ENCODE measurements around the gene FYN.
"Not testable (repeated sequence)": the region's sequence is repeated elsewhere in the genome, so short reads cannot be mapped to it uniquely, and the experiment has no call there.

The FYN gene

GRCh38 chr6:111835398-111835797 lies 37.9 kb downstream of the FYN start:
- not testable (repeated sequence) for H3K9me3 Mint-ChIP-seq, H3K27me3 Mint-ChIP-seq
- Mint-ChIP-seq H3K4me3 (peak overlapping the region; percentile 70), H3K27ac (peak overlapping the region; percentile 94), H3K4me1 (peaks cover 62% of the 10 kb centered on the region), H3K36me3 (peaks cover 30% of the 10 kb centered on the region)

GRCh38 chr6:111834356-111834755 lies 38.9 kb downstream of the FYN start:
- H3K4me1 Mint-ChIP-seq = peaks cover 72% of the 10 kb centered on the region
- peak overlapping the region; percentile 35 for H3K4me3 Mint-ChIP-seq
- H3K27ac Mint-ChIP-seq = peak overlapping the region; percentile 86
- no peaks in the 10 kb centered on the region for H3K27me3 Mint-ChIP-seq
- H3K36me3 Mint-ChIP-seq = peaks cover 33% of the 10 kb centered on the region
- no peaks in the 10 kb centered on the region for H3K9me3 Mint-ChIP-seq

- Mint-ChIP-seq H3K27ac (peak overlapping the region; percentile 98), H3K27me3 (no peaks in the 10 kb centered on the region), H3K4me1 (peaks cover 84% of the 10 kb centered on the region), H3K36me3 (peaks cover 39% of the 10 kb centered on the region), H3K4me3 (peak overlapping the region; percentile 64), H3K9me3 (no peaks in the 10 kb centered on the region)
These were observed 40.3 kb downstream of the FYN start for GRCh38 chr6:111832833-111833418.

GRCh38 chr6:111831408-111831807 lies 41.8 kb downstream of the FYN start:
- peak overlapping the region; percentile 85 for H3K27ac Mint-ChIP-seq

GRCh38 chr6:111829998-111830397 lies 43.3 kb downstream of the FYN start:
- H3K27ac Mint-ChIP-seq = peak overlapping the region; percentile 92
- H3K4me1 Mint-ChIP-seq = peaks cover 97% of the 10 kb centered on the region
- H3K4me3 Mint-ChIP-seq = no peak overlapping the region
- no peaks in the 10 kb centered on the region for H3K9me3 Mint-ChIP-seq
- no peaks in the 10 kb centered on the region for H3K27me3 Mint-ChIP-seq
- peaks cover 39% of the 10 kb centered on the region for H3K36me3 Mint-ChIP-seq

More at GRCh38 chr6:111831408-111831807, 41.8 kb downstream of the FYN start:
- H3K27me3 Mint-ChIP-seq = no peaks in the 10 kb centered on the region
- no peaks in the 10 kb centered on the region for H3K9me3 Mint-ChIP-seq
- peak overlapping the region; percentile 47 for H3K4me3 Mint-ChIP-seq
- H3K4me1 Mint-ChIP-seq = peaks cover 97% of the 10 kb centered on the region
- H3K36me3 Mint-ChIP-seq = peaks cover 43% of the 10 kb centered on the region

GRCh38 chr6:111829581-111829980 lies 43.7 kb downstream of the FYN start:
- Mint-ChIP-seq H3K4me1 (peaks cover 97% of the 10 kb centered on the region), H3K36me3 (peaks cover 36% of the 10 kb centered on the region)

GRCh38 chr6:111828809-111829208 lies 44.4 kb downstream of the FYN start:
- H3K36me3 Mint-ChIP-seq = peaks cover 34% of the 10 kb centered on the region
- H3K9me3 Mint-ChIP-seq = no peaks in the 10 kb centered on the region
- peaks cover 97% of the 10 kb centered on the region for H3K4me1 Mint-ChIP-seq
- H3K4me3 Mint-ChIP-seq = no peak overlapping the region
- peak overlapping the region; percentile 92 for H3K27ac Mint-ChIP-seq
- H3K27me3 Mint-ChIP-seq = no peaks in the 10 kb centered on the region

More at GRCh38 chr6:111829581-111829980, 43.7 kb downstream of the FYN start:
- H3K27ac Mint-ChIP-seq = peak overlapping the region; percentile 92
- H3K27me3 Mint-ChIP-seq = no peaks in the 10 kb centered on the region
- H3K4me3 Mint-ChIP-seq = peak overlapping the region; percentile 5
- H3K9me3 Mint-ChIP-seq = no peaks in the 10 kb centered on the region

GRCh38 chr6:111825439-111826086 lies 47.7 kb downstream of the FYN start:
- Mint-ChIP-seq H3K4me1 (peaks cover 95% of the 10 kb centered on the region), H3K36me3 (peaks cover 34% of the 10 kb centered on the region), H3K4me3 (peak overlapping the region; percentile 53), H3K27me3 (no peaks in the 10 kb centered on the region), H3K9me3 (no peaks in the 10 kb centered on the region), H3K27ac (peak overlapping the region; percentile 97)

- peaks cover 29% of the 10 kb centered on the region for H3K36me3 Mint-ChIP-seq
These were observed 48.5 kb downstream of the FYN start for GRCh38 chr6:111824608-111825337.

GRCh38 chr6:111823831-111824607 lies 49.2 kb downstream of the FYN start:
- peaks cover 27% of the 10 kb centered on the region for H3K36me3 Mint-ChIP-seq
- peak overlapping the region; percentile 53 for H3K4me3 Mint-ChIP-seq
- peak overlapping the region; percentile 91 for H3K27ac Mint-ChIP-seq
- H3K4me1 Mint-ChIP-seq = peaks cover 94% of the 10 kb centered on the region
- H3K27me3 Mint-ChIP-seq = no peaks in the 10 kb centered on the region
- H3K9me3 Mint-ChIP-seq = no peaks in the 10 kb centered on the region

More at GRCh38 chr6:111824608-111825337, 48.5 kb downstream of the FYN start:
- H3K27me3 Mint-ChIP-seq = no peaks in the 10 kb centered on the region
- H3K4me1 Mint-ChIP-seq = peaks cover 94% of the 10 kb centered on the region
- peak overlapping the region; percentile 53 for H3K4me3 Mint-ChIP-seq
- no peaks in the 10 kb centered on the region for H3K9me3 Mint-ChIP-seq
- peak overlapping the region; percentile 91 for H3K27ac Mint-ChIP-seq

GRCh38 chr6:111823012-111823411 lies 50.2 kb downstream of the FYN start:
- Mint-ChIP-seq H3K9me3 (no peaks in the 10 kb centered on the region), H3K27me3 (no peaks in the 10 kb centered on the region), H3K4me1 (peaks cover 96% of the 10 kb centered on the region), H3K4me3 (peak overlapping the region; percentile 53), H3K36me3 (peaks cover 28% of the 10 kb centered on the region), H3K27ac (peak overlapping the region; percentile 91)

GRCh38 chr6:111819458-111819857 lies 53.8 kb downstream of the FYN start:
- H3K4me1 Mint-ChIP-seq = peaks cover 88% of the 10 kb centered on the region
- H3K4me3 Mint-ChIP-seq = peak overlapping the region; percentile 31
- no peaks in the 10 kb centered on the region for H3K9me3 Mint-ChIP-seq
- H3K36me3 Mint-ChIP-seq = peaks cover 25% of the 10 kb centered on the region
- H3K27me3 Mint-ChIP-seq = no peaks in the 10 kb centered on the region
- H3K27ac Mint-ChIP-seq = peak overlapping the region; percentile 89

- Mint-ChIP-seq H3K9me3 (no peaks in the 10 kb centered on the region), H3K36me3 (peaks cover 30% of the 10 kb centered on the region), H3K27ac (peak overlapping the region; percentile 89), H3K4me1 (peaks cover 86% of the 10 kb centered on the region), H3K4me3 (peak overlapping the region; percentile 31), H3K27me3 (no peaks in the 10 kb centered on the region)
These were observed 54.6 kb downstream of the FYN start for GRCh38 chr6:111818539-111819226.

- H3K36me3 Mint-ChIP-seq = peaks cover 34% of the 10 kb centered on the region
- H3K27me3 Mint-ChIP-seq = no peaks in the 10 kb centered on the region
- H3K27ac Mint-ChIP-seq = peak overlapping the region; percentile 26
- H3K9me3 Mint-ChIP-seq = no peaks in the 10 kb centered on the region
- H3K4me1 Mint-ChIP-seq = peaks cover 86% of the 10 kb centered on the region
- peak overlapping the region; percentile 11 for H3K4me3 Mint-ChIP-seq
These were observed 55.7 kb downstream of the FYN start for GRCh38 chr6:111817451-111818120.
